GM13977 (cell line): ENCODE measurements around the gene SYNPO.

ENCODE experiments used
- DNase-seq: peaks from one replicate; pipeline ENCODE4 v3.0.0; 2012; ENCODE audit warnings: low spot score
- in situ Hi-C: fragments of 300-500 bp; cut with MboI; formaldehyde crosslinking; loops from one replicate; pipeline ENCODE4 v1.12.0; 2022; ENCODE audit warnings: low sequenced_read_pairs, low pct_unique_long_range_greater_than_20kb, mixed read lengths, inconsistent platforms; ENCODE audit not compliant: unreplicated experiment
- TF ChIP-seq, protein P1 (sequence below): IDR thresholded peaks from 2 replicates; pipeline ENCODE4 v1.5.1; 2012; ENCODE audit warnings: mild to moderate bottlenecking, control low read depth; ENCODE audit not compliant: insufficient read depth; ENCODE audit errors: extremely low read depth, missing control alignments

Gene SYNPO

GRCh38 chr5:150596826-150597225 is 43.6 kb upstream of the SYNPO start:
- TF ChIP-seq, protein P1, sequence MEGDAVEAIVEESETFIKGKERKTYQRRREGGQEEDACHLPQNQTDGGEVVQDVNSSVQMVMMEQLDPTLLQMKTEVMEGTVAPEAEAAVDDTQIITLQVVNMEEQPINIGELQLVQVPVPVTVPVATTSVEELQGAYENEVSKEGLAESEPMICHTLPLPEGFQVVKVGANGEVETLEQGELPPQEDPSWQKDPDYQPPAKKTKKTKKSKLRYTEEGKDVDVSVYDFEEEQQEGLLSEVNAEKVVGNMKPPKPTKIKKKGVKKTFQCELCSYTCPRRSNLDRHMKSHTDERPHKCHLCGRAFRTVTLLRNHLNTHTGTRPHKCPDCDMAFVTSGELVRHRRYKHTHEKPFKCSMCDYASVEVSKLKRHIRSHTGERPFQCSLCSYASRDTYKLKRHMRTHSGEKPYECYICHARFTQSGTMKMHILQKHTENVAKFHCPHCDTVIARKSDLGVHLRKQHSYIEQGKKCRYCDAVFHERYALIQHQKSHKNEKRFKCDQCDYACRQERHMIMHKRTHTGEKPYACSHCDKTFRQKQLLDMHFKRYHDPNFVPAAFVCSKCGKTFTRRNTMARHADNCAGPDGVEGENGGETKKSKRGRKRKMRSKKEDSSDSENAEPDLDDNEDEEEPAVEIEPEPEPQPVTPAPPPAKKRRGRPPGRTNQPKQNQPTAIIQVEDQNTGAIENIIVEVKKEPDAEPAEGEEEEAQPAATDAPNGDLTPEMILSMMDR: no peak
- no peak for DNase-seq
- in situ Hi-C loops: no loop called here

- in situ Hi-C loops: no loop called here
Observed at GRCh38 chr5:150598006-150598405, 42.5 kb upstream of the SYNPO start.

GRCh38 chr5:150598821-150599273 is 41.6 kb upstream of the SYNPO start:
- TF ChIP-seq, protein P1: no peak
- in situ Hi-C loops: no loop called here
- DNase-seq: no peak

More at GRCh38 chr5:150598006-150598405, 42.5 kb upstream of the SYNPO start:
- no peak for DNase-seq
- TF ChIP-seq, protein P1: no peak

DNA sequence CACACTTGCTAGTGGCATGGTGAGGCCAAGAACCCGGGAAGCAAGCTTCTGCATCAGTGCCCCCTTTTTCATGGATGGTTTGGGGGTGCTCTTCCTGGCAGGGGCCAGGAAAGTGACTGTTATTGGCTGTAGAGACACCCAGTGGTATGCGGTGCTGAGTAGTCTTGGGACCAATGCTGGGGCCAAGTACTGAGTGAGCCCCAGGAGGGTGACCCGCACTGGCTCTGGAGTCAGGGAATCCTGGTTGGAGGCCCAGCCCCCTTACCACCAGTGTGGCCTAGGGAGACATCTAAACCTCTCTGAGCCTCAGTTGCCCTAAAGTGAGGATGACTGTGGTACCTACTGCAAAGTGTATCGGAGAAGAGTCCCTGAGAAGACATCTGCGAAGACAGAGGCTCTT is 41.2 kb upstream of the SYNPO start:
- TF ChIP-seq, protein P1: no peak
- DNase-seq: no peak
- in situ Hi-C loops: no loop called here

DNA sequence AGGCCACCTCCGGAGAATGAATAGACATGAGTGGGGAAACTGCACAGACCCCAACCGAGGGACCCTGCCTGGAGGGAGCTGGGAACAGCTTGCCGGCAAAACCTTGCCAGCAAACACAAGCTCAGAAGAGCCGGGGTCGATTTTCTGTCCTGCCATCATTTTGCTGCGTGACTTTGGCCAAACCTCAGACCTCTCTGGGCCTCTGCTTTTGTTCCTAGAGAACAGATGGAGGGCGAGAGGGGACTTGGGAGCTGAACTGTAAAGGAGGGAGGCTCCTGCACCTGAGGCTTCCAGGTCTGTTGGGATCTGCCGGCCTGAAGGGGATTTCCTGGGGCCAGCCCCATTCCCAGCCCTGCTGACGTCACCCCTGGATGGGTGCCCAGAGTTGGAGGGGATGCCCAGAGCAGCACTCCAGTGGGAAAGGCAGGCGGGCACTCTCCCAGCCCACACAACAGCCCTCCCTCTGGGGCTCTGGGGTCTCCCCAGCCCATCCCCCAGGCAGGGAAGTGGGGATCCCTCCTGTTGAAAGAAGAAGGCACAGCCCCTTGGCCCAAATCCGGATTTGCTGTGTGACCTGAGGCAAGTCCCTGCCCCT is 40.4 kb upstream of the SYNPO start:
- TF ChIP-seq, protein P1: no peak
- in situ Hi-C loops: no loop called here
- no peak for DNase-seq

DNA sequence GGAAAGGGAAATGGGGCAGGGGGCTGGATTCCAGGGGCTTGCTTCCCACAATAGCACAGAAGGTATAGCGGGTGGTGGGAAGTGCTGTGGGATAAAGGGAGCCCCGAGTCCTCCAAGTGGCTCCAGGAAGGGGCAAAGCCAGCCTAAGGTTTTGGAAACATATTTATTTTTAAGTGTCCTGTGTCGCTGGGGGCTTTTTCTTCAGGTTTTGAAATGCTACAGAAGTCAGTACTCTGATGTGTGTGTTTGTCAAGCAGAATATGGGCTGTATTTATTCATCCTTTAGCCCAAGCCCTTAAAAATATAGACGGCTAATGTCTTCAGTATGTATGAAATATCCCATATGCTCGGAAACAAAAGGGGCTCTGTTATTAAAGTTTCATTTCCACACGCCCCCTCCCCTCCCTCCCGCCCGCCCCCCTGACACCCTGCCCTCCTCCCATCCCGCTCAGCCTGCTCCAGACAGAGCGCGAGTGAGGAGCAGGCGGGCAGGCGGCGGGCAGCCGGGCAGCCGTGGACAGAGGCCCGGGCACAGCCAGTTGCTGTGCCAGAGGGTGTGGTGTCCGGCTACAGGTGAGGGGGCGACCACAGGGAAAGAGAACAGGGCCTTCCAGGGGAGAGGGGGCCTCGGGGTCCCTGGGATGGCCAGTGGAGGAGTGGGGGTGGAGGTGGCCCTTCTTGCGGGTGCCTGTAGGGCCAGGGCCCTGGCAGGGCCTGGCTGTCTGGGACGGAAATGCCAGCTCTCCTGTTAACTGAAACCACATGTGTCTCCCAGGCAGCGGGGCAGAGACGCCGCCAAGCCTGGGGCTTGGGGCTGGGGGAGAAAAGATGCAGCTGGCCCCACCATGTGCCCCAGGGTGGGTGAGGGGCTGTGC is 39.6 kb upstream of the SYNPO start:
- no peak for DNase-seq
- in situ Hi-C loops: no loop called here
- TF ChIP-seq, protein P1: no peak
